Measurements from ENCODE around the gene VSNL1.

The VSNL1 gene

GRCh38 chr2:17591846-17592245 lies 51.4 kb downstream of the VSNL1 start:
- DNase-seq (ENCODE audit: low spot score): no peak
- TF ChIP-seq, protein P1, sequence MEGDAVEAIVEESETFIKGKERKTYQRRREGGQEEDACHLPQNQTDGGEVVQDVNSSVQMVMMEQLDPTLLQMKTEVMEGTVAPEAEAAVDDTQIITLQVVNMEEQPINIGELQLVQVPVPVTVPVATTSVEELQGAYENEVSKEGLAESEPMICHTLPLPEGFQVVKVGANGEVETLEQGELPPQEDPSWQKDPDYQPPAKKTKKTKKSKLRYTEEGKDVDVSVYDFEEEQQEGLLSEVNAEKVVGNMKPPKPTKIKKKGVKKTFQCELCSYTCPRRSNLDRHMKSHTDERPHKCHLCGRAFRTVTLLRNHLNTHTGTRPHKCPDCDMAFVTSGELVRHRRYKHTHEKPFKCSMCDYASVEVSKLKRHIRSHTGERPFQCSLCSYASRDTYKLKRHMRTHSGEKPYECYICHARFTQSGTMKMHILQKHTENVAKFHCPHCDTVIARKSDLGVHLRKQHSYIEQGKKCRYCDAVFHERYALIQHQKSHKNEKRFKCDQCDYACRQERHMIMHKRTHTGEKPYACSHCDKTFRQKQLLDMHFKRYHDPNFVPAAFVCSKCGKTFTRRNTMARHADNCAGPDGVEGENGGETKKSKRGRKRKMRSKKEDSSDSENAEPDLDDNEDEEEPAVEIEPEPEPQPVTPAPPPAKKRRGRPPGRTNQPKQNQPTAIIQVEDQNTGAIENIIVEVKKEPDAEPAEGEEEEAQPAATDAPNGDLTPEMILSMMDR (IDR thresholded peaks at IDR 0.05; ENCODE audit: extremely low read depth, insufficient read depth, missing control alignments): no peak
- in situ Hi-C loops (cut with MboI; ENCODE audit: low pct_unique_long_range_greater_than_20kb, low sequenced_read_pairs, unreplicated experiment): no loop called here

DNA sequence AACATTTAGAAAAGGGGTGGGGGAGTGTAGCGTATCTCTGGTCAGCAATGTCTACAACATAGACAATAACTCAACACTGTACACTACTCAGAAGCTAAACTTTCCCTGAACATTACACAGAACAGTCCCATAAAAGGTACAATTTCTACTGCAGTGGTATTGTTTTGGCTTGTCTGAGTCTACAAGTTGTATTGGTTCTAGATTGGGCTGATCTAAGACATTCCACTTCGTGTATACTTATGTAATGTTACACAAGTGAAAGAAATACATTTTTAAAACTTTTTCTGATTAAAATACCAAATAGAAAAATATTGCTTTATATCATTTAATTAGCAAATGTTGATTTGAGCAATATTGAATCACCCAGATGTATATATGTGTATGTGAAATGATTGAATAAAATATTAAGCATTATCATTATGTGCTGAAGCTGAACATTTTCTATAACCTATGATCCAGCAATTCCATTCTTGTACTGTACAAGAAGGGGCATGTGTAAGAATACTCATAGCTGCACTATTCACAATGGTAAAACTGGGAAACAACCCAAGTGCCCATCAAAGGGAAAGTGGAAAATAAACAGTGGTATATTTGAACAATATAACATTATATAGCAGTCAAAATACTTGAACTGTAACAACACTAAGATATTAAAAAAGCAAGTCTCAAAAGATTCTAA lies 52.4 kb downstream of the VSNL1 start:
- TF ChIP-seq, protein P1 (IDR thresholded peaks at IDR 0.05; ENCODE audit: extremely low read depth, insufficient read depth, missing control alignments): no peak
- DNase-seq (ENCODE audit: low spot score): no peak
- in situ Hi-C loops (cut with MboI; ENCODE audit: low pct_unique_long_range_greater_than_20kb, low sequenced_read_pairs, unreplicated experiment): no loop called here

DNA sequence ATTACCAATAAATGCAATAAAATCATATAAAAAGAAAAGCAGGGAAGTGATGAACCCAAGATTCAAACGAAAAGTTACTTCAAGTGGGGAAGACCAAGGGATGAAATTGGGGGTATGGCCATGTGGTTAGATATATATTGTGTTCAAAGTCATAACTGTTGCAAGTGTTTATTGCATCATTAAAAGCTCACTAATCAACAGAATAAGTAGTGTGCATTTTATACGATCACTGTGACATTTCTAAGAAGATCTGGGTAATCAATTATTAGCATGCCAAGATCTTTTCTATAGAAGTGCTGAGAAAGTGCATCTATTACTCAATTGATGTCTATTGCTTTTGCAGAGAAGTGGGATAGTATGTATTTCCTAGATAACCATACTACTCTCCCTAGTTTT lies 52.9 kb downstream of the VSNL1 start:
- DNase-seq (ENCODE audit: low spot score): no peak
- in situ Hi-C loops (cut with MboI; ENCODE audit: low pct_unique_long_range_greater_than_20kb, low sequenced_read_pairs, unreplicated experiment): no loop called here
- TF ChIP-seq, protein P1 (IDR thresholded peaks at IDR 0.05; ENCODE audit: extremely low read depth, insufficient read depth, missing control alignments): no peak

DNA sequence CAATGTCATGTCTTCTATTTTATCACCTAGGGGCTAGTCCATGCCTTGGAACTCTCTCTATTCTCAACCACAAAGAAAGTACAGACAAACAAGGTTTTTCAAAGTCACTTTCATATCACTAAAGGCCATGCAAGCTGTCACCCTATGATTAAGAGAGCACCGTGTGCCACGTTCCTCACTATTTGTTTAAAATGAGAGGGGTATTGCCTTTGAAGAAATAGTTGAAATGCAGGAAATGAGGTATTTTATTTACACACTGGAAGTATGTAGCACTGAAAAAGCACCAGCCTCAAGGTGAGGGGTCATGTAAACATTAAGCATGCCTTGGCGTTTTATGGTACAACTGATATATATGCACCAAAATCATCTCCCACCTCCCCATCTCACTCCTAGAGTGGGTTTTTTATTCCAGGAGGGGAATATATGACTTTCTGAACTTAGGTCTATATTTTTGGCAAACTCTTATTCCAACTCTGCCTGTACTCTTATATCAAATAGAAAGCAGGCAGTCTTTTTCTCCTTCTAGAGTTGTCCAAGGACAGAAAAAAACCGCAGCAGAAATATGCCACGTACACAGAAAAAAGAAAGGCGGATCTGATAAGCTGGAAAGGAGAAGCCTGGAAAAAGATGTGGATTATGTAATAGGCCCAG lies 53.5 kb downstream of the VSNL1 start:
- in situ Hi-C loops (cut with MboI; ENCODE audit: low pct_unique_long_range_greater_than_20kb, low sequenced_read_pairs, unreplicated experiment): no loop called here
- DNase-seq (ENCODE audit: low spot score): no peak
- TF ChIP-seq, protein P1 (IDR thresholded peaks at IDR 0.05; ENCODE audit: extremely low read depth, insufficient read depth, missing control alignments): no peak

GRCh38 chr2:17594533-17595401 lies 54.3 kb downstream of the VSNL1 start:
- DNase-seq (ENCODE audit: low spot score): no peak
- TF ChIP-seq, protein P1 (IDR thresholded peaks at IDR 0.05; ENCODE audit: extremely low read depth, insufficient read depth, missing control alignments): no peak
- in situ Hi-C loops (cut with MboI; ENCODE audit: low pct_unique_long_range_greater_than_20kb, low sequenced_read_pairs, unreplicated experiment): no loop called here

DNA sequence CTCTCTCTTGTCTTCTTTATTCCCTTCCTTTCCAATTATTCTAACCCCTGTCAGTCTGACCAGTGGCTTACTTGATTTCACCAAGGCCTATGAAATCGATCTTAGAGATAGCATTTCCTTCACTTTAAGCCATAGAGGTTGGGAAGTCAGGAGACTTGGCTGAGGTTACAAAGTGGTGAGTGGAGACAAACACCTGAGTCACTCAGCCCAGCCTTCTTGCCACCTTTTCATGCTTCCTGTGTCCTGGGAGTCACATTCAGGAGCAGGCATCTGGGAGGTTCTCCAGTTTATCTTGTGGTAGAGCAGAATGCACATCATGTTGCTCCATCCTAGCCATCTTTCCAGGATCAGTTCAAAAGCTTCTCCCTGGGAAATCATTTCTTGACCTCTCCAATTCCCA lies 59.1 kb downstream of the VSNL1 start:
- TF ChIP-seq, protein P1 (IDR thresholded peaks at IDR 0.05; ENCODE audit: extremely low read depth, insufficient read depth, missing control alignments): no peak
- in situ Hi-C loops (cut with MboI; ENCODE audit: low pct_unique_long_range_greater_than_20kb, low sequenced_read_pairs, unreplicated experiment): no loop called here
- DNase-seq (ENCODE audit: low spot score): no peak

All from GM13977 (cell line).